OCI-LY1 (cell line): ENCODE results near the gene SFXN4.

Source experiments
- H2AFZ ChIP-seq: fragments of 200-600 bp; sonication (generic), shearing (Covaris generic); 2 replicates; pipeline ENCODE4 v1.6.0; 2014; ENCODE audit warnings: antibody characterized with exemption, mild to moderate bottlenecking, low read length
- H3F3A ChIP-seq: fragments of 200-600 bp; sonication (generic), shearing (Covaris generic); 2 replicates; pipeline ENCODE4 v1.6.0; 2014; ENCODE audit warnings: mild to moderate bottlenecking, antibody characterized with exemption, low read length, moderate library complexity; ENCODE audit not compliant: insufficient read depth
- H3K27ac ChIP-seq: fragments of 200-600 bp; sonication (generic); 2 replicates; pipeline ENCODE4 v1.5.1; 2014; ENCODE audit warnings: low read length, mixed run types, mild to moderate bottlenecking, low read depth; ENCODE audit not compliant: poor library complexity, severe bottlenecking
- H3K27me3 ChIP-seq: fragments of 200-600 bp; sonication (generic); 2 replicates; pipeline ENCODE4 v1.6.0; 2014; ENCODE audit warnings: antibody characterized with exemption, mild to moderate bottlenecking, low read length, moderate library complexity; ENCODE audit not compliant: insufficient read depth
- H3K36me3 ChIP-seq: fragments of 200-600 bp; sonication (generic); 2 replicates; pipeline ENCODE4 v1.6.1; 2014; ENCODE audit warnings: mild to moderate bottlenecking, antibody characterized with exemption, low read length, moderate library complexity, mixed read lengths; ENCODE audit not compliant: insufficient read depth
- H3K4me1 ChIP-seq: fragments of 200-600 bp; sonication (generic); 2 replicates; pipeline ENCODE4 v1.5.1; 2014; ENCODE audit warnings: mild to moderate bottlenecking, low read length, moderate library complexity; ENCODE audit not compliant: insufficient read depth, severe bottlenecking
- H3K4me2 ChIP-seq: fragments of 200-600 bp; sonication (generic), shearing (Covaris generic); 2 replicates; pipeline ENCODE4 v1.6.1; 2014; ENCODE audit warnings: low read length
- H3K4me3 ChIP-seq: fragments of 200-600 bp; sonication (generic); 2 replicates; pipeline ENCODE4 v1.5.1; 2014; ENCODE audit warnings: low read length, low read depth, mild to moderate bottlenecking, mixed read lengths; ENCODE audit not compliant: poor library complexity, severe bottlenecking
- H3K79me2 ChIP-seq: fragments of 200-600 bp; shearing (Covaris generic); 2 replicates; pipeline ENCODE4 v1.6.1; 2016; ENCODE audit warnings: mixed run types, low read length, mixed read lengths; ENCODE audit not compliant: insufficient read depth
- H3K9ac ChIP-seq: fragments of 200-600 bp; sonication (generic), shearing (Covaris generic); 2 replicates; pipeline ENCODE4 v1.6.1; 2014; ENCODE audit warnings: mild to moderate bottlenecking, low read length, mixed read lengths
- H3K9me2 ChIP-seq: fragments of 200-600 bp; sonication (generic), shearing (Covaris generic); 2 replicates; pipeline ENCODE4 v1.6.1; 2014; ENCODE audit warnings: low read depth, mild to moderate bottlenecking, low read length, mixed read lengths
- H3K9me3 ChIP-seq: fragments of 200-600 bp; shearing (Covaris generic); 2 replicates; pipeline ENCODE4 v1.6.1; 2014; ENCODE audit warnings: low read length, mixed read lengths
- H4K20me1 ChIP-seq: fragments of 200-600 bp; sonication (generic), shearing (Covaris generic); 2 replicates; pipeline ENCODE4 v1.6.0; 2016; ENCODE audit warnings: mild to moderate bottlenecking, low read length; ENCODE audit not compliant: insufficient read depth
- EZH2 ChIP-seq: fragments of 200-600 bp; sonication (generic), shearing (Covaris generic); IDR thresholded peaks from 2 replicates; pipeline ENCODE4 v1.8.0; 2017; ENCODE audit warnings: borderline replicate concordance, mixed run types, mild to moderate bottlenecking, antibody characterized with exemption, low read length, moderate library complexity, mixed read lengths
- TF ChIP-seq, protein P1 (sequence below): fragments of 200-600 bp; sonication (generic), shearing (Covaris generic); IDR thresholded peaks from 2 replicates; pipeline ENCODE4 v1.5.1; 2017; ENCODE audit warnings: mild to moderate bottlenecking, antibody characterized with exemption, low read length, moderate library complexity, mixed read lengths

SFXN4 gene

DNA sequence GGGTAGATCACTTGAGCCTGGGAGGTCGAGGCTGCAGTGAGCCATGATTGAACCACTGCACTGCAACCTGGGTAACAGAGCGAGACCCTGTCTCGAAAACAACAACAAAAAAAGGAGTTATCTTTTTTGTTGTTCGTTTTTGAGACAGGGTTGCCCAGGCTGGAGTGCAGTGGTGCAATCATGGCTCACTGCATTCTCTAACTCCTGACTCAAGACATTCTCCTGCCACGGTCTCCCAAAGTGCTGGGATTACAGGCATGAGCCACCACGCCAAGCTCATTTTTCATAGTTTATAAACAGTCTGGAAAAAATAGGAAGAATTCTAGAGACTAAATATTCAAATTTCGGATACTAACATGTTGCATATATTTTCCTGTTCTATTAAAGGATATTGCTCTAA is 29.4 kb downstream of the SFXN4 start:
- no peak overlapping the region; the same call in 1 of the 2 replicates for H3K4me2 ChIP-seq

DNA sequence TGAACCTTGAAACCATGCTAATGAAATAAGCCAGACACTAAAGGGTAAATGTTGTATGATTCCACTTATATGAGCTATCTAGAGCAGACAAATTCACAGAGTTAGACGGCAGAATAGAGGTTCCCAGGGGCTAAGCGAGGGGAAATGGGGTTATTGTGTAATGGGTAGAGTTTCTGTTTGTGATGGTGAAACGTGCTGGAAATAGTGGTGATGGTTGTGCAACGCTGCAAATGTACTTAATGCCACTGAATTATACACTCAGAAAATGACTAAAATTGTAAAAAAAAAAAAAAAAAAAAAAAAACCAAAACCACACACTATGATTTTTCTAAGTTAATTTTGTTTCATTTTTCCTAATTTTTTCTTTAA is 30.0 kb downstream of the SFXN4 start:
- Histone ChIP-seq H3K27me3 (no peaks in the 10 kb centered on the region), H3K4me1 (peaks cover 28% of the 10 kb centered on the region), H3K9ac (no peak overlapping the region), H2AFZ (no peak overlapping the region), H3K9me2 (no peaks in the 10 kb centered on the region), H3K27ac (no peak overlapping the region), H3K4me2 (no peak overlapping the region), H3K4me3 (no peak overlapping the region), H3K36me3 (peaks cover 29% of the 10 kb centered on the region; the same call in 1 of the 2 replicates), H3K9me3 (no peaks in the 10 kb centered on the region), H3K79me2 (no peaks in the 10 kb centered on the region), H3F3A (no peaks in the 10 kb centered on the region), H4K20me1 (no peaks in the 10 kb centered on the region)
- TF ChIP-seq, protein P1, sequence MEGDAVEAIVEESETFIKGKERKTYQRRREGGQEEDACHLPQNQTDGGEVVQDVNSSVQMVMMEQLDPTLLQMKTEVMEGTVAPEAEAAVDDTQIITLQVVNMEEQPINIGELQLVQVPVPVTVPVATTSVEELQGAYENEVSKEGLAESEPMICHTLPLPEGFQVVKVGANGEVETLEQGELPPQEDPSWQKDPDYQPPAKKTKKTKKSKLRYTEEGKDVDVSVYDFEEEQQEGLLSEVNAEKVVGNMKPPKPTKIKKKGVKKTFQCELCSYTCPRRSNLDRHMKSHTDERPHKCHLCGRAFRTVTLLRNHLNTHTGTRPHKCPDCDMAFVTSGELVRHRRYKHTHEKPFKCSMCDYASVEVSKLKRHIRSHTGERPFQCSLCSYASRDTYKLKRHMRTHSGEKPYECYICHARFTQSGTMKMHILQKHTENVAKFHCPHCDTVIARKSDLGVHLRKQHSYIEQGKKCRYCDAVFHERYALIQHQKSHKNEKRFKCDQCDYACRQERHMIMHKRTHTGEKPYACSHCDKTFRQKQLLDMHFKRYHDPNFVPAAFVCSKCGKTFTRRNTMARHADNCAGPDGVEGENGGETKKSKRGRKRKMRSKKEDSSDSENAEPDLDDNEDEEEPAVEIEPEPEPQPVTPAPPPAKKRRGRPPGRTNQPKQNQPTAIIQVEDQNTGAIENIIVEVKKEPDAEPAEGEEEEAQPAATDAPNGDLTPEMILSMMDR: no peak
- no peak for TF ChIP-seq EZH2

More for the DNA sequence above, 29.4 kb downstream of the SFXN4 start:
- peaks cover 24% of the 10 kb centered on the region for H3K4me1 ChIP-seq
- no peaks in the 10 kb centered on the region for H3K79me2 ChIP-seq
- peaks cover 30% of the 10 kb centered on the region; the same call in 1 of the 2 replicates for H3K36me3 ChIP-seq
- H3K9me3 ChIP-seq: no peaks in the 10 kb centered on the region
- H3K27ac ChIP-seq: no peak overlapping the region
- no peak overlapping the region for H3K4me3 ChIP-seq
- TF ChIP-seq, protein P1: no peak
- no peak for TF ChIP-seq EZH2
- H2AFZ ChIP-seq: no peak overlapping the region
- no peaks in the 10 kb centered on the region for H3K9me2 ChIP-seq
- H3K9ac ChIP-seq: no peak overlapping the region
- H4K20me1 ChIP-seq: no peaks in the 10 kb centered on the region
- H3K27me3 ChIP-seq: no peaks in the 10 kb centered on the region
- no peaks in the 10 kb centered on the region for H3F3A ChIP-seq

DNA sequence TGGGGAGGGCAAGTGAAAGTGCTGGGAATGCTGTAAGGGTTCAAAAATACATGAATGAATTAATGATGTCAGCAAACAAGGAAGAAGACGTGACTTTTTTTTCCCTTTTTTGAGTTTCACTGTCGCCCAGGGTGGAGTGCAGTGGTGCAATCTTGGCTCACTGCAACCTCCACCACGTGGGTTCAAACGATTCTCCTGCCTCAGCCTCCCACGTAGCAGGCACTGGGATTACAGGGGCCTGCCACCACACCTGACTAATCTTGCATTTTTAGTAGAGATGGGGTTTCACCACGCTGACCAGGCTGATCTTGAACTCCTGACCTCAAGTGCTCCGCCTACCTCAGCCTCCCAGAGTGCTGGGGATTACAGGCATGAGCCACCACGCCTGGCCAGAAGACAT is 31.6 kb downstream of the SFXN4 start:
- Histone ChIP-seq H3K4me1 (peaks cover 28% of the 10 kb centered on the region), H3K36me3 (peaks cover 42% of the 10 kb centered on the region; the same call in 1 of the 2 replicates), H3K9me2 (no peaks in the 10 kb centered on the region), H3K79me2 (no peaks in the 10 kb centered on the region), H2AFZ (no peak overlapping the region), H3K27ac (no peak overlapping the region), H3K4me3 (no peak overlapping the region), H4K20me1 (no peaks in the 10 kb centered on the region), H3F3A (no peaks in the 10 kb centered on the region), H3K27me3 (no peaks in the 10 kb centered on the region), H3K9me3 (no peaks in the 10 kb centered on the region), H3K9ac (no peak overlapping the region), H3K4me2 (no peak overlapping the region)
- TF ChIP-seq, protein P1: no peak
- TF ChIP-seq EZH2: no peak
